ENCODE results near the gene TMCO5A. TPM values are rescaled to one million over a fixed set of nuclear protein-coding genes. Genes with fewer than 3 reads are reported as not detected.

TMCO5A gene
- total RNA-seq, 1 experiment from 2014 or later = not detected

GRCh38 chr15:37888356-37888755 lies 46.1 kb upstream of the TMCO5A start:
- H3K9me3 Mint-ChIP-seq = no peaks in the 10 kb centered on the region
- ChIA-PET CTCF (no interaction called here), POLR2A (no interaction called here)
- DNase-seq (ENCODE audit: low spot score) = no peak
- H3K27ac Mint-ChIP-seq = no peak overlapping the region
- H3K4me3 Mint-ChIP-seq = no peak overlapping the region
- H3K36me3 Mint-ChIP-seq = no peaks in the 10 kb centered on the region
- TF ChIP-seq GABPB1 (CRISPR knock-in tag; IDR thresholded peaks at IDR 0.05) (no peak), ZBTB21 (CRISPR knock-in tag; IDR thresholded peaks at IDR 0.05; ENCODE audit: borderline replicate concordance) (no peak), CDX4 (CRISPR knock-in tag; IDR thresholded peaks at IDR 0.05; ENCODE audit: borderline replicate concordance) (no peak), HMGXB4 (CRISPR knock-in tag; IDR thresholded peaks at IDR 0.05) (no peak), ZNF512 (CRISPR knock-in tag; IDR thresholded peaks at IDR 0.05; ENCODE audit: borderline replicate concordance) (no peak), CBFB (CRISPR knock-in tag; IDR thresholded peaks at IDR 0.05; ENCODE audit: low read depth) (no peak), E2F4 (CRISPR knock-in tag; IDR thresholded peaks at IDR 0.05; ENCODE audit: borderline replicate concordance, low read depth) (no peak), JAZF1 (CRISPR knock-in tag; IDR thresholded peaks at IDR 0.05) (no peak), ETV6 (CRISPR knock-in tag; IDR thresholded peaks at IDR 0.05) (no peak), RELA (CRISPR knock-in tag; IDR thresholded peaks at IDR 0.05; ENCODE audit: borderline replicate concordance) (no peak), IRF1 (CRISPR knock-in tag; IDR thresholded peaks at IDR 0.05) (no peak), ZNF396 (CRISPR knock-in tag; IDR thresholded peaks at IDR 0.05; ENCODE audit: borderline replicate concordance) (no peak), NR3C1 (CRISPR knock-in tag; conservative IDR thresholded peaks at IDR 0.05; ENCODE audit: low read depth) (no peak), FOXP4 (CRISPR knock-in tag; IDR thresholded peaks at IDR 0.05) (no peak), ATF2 (CRISPR knock-in tag; IDR thresholded peaks at IDR 0.05; ENCODE audit: borderline replicate concordance, low read depth) (no peak), TCF7 (CRISPR knock-in tag; IDR thresholded peaks at IDR 0.05; ENCODE audit: low read depth) (no peak), USF1 (CRISPR knock-in tag; IDR thresholded peaks at IDR 0.05) (no peak), ARID4B (CRISPR knock-in tag; IDR thresholded peaks at IDR 0.05; ENCODE audit: borderline replicate concordance) (no peak)
- H3K27me3 Mint-ChIP-seq (ENCODE audit: low read depth) = no peaks in the 10 kb centered on the region; the same call in 1 of the 2 replicates
- no peak for ATAC-seq
- no peaks in the 10 kb centered on the region for H3K4me1 Mint-ChIP-seq
